ENCODE results near the gene EPS8.
A peak's percentile ranks its signal among the peaks of the same experiment; 100 is the strongest.

EPS8 gene

DNA sequence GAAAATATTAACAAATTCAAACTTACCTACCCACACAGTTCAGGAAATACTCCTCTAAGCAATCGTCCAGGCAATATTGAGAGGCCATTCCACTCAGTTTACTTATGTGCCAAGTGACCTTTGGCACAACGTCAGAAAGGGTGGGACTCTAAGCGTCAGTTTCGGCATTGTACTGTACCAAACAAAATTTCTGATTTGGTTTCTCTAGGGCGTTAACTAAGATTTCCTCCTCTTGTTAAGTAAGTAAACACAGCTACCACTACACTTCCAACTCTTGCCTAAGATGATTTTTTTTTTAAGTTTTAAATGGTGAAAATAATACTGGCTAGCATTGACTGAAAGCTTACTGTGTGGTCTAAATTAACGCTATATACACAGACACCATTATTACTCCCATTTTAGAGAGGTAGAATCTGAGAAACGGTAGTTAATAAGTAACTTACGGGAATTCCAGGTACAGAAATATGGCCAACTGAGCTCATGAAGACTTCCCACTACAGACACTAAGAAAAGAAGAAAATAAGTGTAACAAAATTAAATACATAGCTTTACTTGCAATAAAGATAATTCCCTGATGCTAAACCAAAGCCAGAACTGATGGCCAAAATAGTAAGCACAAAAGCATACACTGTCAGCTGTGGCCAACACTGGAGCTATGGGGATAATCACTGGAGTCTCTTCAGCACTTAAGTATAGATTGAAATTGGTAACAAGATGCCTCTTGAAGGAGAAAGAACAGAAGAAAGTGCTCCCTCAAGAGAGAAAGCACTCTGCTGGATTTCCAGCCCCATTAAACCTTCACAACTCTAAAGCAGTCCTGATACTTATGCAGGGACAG, 76.1 kb downstream of the EPS8 start:
- DNase-seq, result no peak

- DNase-seq, result no peak
Observed at GRCh38 chr12:15712160-15712559, 77.0 kb downstream of the EPS8 start.

DNA sequence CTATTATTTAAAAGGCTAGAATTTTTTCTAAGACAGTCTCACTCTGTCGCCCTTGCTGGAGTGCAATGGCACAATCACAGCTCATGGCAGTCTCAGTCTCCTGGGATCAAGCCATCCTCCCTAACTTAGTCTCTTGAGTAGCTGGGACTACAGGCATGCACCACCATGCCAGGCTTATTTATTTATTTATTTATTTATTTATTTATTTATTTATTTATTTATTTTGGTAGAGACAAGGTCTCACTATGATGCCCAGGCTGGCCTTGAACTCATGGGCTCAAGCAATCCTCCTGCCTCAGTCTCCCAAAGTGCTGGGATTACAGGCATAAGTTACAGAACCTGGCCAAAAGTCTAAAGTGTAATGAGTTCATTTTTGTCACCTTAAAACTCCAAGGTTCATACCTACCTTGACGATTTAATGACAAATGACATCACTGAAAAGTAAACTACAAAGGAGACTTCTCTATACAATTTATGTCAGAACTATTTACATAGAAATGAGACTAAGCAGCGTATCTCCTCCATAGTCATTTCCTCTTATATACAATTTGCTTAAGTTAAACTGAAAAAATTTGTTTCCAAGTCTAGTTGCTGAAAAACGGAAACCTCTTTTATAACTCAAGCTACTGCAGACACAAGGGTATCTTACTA, 78.2 kb downstream of the EPS8 start:
- DNase-seq, result no peak

GRCh38 chr12:15709551-15709950, 79.6 kb downstream of the EPS8 start:
- no peak for DNase-seq

GRCh38 chr12:15708396-15709076, 80.7 kb downstream of the EPS8 start:
- no peak for DNase-seq

- no peak for DNase-seq
Observed at GRCh38 chr12:15707516-15708199, 81.5 kb downstream of the EPS8 start.

- DNase-seq, result no peak
Observed at GRCh38 chr12:15706010-15706676, 83.0 kb downstream of the EPS8 start.

- DNase-seq, result no peak
Observed at GRCh38 chr12:15705606-15706005, 83.6 kb downstream of the EPS8 start.

- DNase-seq, result no peak
Observed at GRCh38 chr12:15702276-15702675, 86.9 kb downstream of the EPS8 start.

- no peak for DNase-seq
Observed at GRCh38 chr12:15701631-15702156, 87.5 kb downstream of the EPS8 start.

GRCh38 chr12:15701206-15701605, 88.0 kb downstream of the EPS8 start:
- DNase-seq, result no peak

DNA sequence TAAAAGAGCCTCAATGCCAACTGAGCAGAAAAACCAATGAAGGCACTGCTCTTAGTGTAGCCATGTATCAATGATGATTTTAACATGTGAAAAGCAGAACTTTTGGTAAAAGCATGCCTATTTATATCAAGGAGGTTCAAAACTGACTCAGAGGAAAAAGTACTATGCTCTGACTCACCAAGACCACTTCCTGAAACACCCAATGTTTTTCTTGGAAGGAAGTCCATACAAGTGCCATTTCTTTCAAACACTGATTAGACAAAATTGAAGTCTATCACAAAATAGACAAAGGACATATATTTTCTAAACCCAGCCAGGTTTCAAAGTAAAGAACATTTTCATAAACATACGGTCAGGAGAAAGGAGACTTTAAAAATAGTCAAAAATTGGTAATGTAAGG, 88.6 kb downstream of the EPS8 start:
- peak; percentile 77 to 78 for DNase-seq

GRCh38 chr12:15699886-15700285, 89.3 kb downstream of the EPS8 start:
- DNase-seq, result peak in 1 of 2 experiments; percentile 6

DNA sequence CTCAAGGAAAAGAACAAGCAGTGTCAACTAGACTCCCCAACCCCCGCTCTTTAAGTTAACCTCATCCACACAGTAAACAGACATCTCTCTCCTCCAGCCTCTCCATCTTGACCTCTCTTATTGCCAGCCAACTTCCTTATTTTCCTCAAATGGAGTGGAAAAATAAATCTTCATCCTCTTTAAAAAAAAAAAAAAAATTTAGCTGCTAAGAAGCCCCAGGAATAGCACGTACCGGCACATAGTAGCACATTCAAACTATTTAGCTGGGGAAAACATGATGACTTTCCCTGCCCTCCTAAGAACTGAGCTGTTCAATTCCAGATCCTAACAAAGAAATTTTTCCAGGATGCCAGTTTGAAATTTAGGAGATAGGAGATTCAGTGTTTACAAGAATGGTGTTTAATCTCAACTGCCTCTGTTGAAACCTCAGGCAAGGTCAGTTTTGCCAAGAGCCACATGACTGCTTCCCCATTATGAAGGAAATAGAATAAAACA, 90.8 kb downstream of the EPS8 start:
- peak; percentile 1 to 8 for DNase-seq

DNA sequence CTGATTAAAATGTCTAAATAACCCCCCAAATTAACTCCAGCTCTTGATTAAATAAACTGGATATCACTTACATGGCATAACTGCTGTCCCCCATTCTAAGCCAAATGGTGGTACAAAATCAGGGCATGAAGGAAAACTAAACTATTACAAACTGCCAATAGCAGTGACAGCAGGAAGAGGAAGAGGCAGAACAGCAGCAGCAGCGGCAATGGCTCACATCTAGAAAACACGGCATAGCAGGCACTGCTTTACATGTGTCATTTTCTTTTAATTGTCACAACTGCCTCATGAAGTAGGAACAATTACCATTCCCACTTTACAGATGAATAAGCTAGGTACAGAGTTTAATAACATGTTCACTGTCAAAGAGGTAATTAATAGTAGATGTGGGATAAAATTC, 92.0 kb downstream of the EPS8 start:
- DNase-seq, result no peak

DNA sequence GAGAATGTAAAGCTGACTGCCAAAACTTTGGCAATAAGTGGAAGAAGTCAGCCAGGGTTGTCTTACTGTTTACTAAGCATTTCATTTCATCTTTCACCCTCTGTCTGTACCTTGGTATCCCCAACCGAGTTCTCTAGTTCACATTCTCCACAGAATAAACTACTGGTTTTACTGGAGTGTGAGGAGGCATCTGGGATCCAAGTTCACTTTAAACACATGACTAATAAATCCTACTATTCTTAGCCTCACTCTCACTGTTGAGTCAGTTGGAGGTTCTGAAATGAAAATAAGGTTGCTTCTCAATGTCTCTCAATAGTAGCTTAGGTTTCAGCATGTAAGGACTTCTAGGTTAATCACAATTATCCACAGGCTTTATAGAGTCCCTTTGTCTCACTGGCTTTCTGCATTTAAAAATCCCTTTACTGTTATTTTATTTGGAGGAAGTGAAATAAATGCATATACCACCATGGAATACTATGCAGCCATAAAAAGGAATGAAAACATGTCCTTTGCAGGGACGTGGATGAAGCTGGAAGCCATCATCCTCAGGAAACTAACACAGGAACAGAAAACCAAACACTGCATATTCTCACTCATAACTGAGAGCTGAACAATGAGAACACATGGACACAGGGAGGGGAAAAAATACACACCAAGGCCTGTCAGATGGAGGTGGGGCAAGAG, 95.8 kb downstream of the EPS8 start:
- DNase-seq, result no peak

DNA sequence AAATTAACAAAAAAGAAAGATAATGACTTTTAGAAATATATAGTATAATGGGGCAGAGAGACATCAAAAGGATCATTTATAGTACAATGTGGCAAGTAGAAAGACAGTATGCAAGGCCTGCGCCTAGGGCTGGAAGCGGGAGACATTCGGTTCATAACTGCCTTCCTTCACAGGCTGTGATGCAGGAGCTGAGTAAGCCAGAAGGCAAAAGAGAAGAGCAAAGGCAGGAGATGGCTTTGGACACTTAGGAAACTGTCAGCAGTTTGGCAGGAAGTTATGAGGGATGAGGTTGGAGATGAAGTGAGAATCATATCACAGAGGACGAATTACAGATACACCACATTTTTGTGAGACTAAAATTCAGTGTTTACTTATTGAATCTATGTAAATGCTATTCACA, 97.8 kb downstream of the EPS8 start:
- no peak for DNase-seq

DNA sequence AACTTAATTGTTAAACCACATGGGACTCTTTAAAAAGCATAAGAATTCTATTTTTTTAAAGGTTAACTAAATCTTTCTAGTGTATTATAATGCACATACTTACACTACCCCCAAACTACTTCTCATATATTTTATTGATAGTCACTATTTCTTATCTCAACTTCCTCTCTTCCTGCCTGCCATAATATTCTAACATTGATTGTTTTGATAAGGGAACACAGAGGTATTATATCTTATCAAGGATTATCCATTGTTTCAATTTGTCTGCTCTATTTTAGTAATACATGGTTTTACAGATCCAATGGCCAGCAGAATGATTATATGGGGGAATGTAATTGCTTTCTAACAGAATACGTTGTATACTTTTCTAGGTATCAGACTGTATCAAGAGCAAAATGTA, 98.9 kb downstream of the EPS8 start:
- no peak for DNase-seq

GRCh38 chr12:15689751-15690191, 99.4 kb downstream of the EPS8 start:
- DNase-seq, result no peak

DNA sequence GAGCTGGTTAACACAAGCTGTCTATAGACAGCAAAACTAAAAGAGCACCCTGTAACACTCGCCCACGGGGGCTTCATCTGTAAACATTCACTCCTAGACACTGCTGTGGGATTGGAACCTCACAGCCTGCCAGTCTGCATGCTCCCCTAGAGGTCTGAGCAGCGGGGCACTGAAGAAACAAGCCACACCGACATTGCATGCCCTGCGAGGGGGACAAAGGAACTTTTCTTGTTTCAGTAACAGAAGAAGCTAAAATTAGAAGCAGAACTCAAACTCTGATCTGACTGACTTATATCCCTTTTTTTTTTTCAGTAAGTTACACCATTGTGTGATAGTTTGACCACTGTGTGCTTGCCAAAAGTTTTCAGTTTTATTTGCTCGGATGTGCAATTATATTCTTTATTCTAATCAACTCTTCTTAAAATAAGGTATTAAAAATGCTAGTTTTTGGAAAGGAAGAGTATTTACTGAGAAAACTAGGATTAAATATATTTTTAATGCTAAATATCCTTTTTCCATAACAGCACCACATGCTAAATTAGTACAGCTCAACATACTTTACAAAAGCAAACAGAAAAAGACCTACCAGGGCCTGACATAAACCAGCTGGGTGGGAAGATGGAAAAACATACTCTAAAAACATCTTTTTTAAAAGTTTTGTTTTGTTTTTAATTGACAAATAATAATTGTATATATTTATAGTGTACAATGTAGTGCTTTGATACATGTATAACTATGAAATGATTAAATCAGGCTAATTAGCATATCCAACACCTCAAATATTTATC, 100.2 kb downstream of the EPS8 start:
- DNase-seq, result no peak

Measured in Kasumi-1 (cell line).